NCI-H1092 treated with DMSO at 0.1 percent for 48 hours (cell line): ENCODE data around the gene PCCB.
"Not testable (repeated sequence)": the region's sequence is repeated elsewhere in the genome, so short reads cannot be mapped to it uniquely, and the experiment has no call there.

Experiments used
- DNase-seq: peaks from one replicate; lab custom pipeline; 2025; lab: John Stamatoyannopoulos, UW

Gene PCCB

DNA sequence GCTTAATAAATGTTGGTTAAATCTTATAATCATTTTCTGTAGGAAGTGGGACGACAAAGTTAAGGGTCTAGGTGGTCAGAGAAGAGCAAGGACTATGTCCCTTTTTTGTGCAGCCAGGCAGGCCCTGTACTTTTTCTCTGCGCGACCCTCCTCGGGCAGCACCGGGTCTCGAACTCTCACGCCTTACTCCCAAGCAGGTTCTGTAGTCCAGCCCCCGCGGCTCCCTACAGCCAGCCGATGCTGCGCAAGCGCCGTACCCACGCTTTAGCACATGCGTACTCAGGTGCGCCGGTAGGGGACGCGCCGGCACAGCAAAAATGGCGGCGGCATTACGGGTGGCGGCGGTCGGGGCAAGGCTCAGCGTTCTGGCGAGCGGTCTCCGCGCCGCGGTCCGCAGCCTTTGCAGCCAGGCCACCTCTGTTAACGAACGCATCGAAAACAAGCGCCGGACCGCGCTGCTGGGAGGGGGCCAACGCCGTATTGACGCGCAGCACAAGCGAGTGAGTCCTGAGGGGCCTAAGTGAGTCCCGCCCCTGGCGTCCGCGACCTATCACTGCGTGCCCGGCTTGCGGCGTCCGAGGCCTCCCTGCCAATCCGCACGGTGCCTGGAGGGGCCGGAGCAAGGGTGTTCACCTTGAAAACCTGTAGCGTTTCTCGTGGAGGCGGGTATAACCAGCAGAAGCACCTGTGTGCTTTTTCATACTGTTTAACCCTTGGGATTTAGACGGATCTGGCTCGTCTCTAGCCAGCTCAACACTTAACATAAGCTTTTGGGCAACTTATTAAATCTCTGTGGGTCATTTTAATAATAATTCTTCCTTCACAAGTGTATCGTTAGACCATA, at the start of gene PCCB:
Gene PCCB, plus strand, starts transcription at position 282 of the 844 bp plus-strand sequence. Its CDS starts 36 bp downstream, at position 318.
- peak; percentile 94 for DNase-seq

DNA sequence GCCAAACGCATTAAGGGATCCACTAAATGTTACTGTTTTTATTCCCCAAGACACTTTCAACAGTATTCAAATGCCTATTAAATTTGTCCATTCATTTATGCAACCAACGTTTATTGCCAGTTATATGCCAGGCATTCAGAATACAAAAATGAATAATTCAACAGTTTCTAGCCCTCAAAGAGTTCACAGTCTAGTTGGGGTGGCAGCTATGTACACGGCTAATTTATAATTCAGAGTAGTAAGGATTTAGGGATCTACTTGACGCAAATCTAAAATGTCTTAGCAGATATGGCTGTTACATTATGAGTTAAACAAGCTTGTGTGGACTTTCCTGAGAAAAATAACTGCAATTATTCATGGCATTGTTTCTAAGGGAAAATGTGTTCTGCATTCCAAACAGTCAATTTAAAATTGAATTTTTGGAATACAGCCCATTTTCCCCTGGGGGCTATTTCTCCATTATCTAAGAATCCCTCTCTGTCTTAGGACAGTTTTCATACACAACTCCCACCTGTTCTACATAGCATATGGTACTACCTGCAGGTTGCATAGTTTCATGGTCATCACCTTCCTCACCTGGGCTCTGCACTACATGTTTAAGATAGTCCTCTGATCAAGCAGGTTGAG, 42.5 kb upstream of the PCCB start:
- no peak for DNase-seq

DNA sequence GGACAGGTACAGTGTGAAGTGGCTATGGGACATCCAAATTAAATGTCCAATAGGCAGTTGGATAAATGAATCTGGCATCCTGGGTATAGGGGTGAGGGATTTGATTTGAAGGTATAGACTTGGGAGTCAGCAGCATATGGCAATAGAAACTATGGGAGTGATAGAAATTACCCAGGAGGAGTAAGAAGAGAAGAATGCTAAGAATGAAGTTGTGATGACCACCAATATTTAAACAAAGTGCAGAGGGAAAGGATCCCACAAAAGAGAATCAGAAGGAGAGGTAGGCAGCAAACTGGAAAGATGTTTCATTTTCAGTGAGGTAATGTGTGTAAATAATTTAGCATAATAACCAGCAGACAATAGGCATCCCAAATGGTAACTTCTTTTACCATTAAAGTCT, 40.2 kb upstream of the PCCB start:
- DNase-seq, result no peak

DNA sequence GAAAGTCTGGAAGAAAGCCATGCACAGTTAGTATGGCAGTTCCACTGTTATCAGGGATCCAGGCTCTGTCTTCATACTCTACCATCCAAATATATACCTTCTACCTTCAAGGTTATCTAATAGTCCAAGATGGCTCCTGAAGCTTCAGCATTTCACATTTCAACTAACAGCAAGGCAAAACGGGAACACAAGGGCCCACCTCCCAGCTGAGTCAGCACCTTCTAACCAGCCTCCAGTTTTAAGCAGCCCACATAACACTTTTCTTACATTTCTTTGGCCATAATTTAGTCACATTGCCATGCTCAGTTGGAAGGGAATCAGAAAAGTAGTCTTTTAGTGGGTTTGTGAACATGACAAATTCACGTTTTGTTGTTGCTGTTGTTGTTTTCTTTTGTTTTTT, 38.6 kb upstream of the PCCB start:
- no peak for DNase-seq

DNA sequence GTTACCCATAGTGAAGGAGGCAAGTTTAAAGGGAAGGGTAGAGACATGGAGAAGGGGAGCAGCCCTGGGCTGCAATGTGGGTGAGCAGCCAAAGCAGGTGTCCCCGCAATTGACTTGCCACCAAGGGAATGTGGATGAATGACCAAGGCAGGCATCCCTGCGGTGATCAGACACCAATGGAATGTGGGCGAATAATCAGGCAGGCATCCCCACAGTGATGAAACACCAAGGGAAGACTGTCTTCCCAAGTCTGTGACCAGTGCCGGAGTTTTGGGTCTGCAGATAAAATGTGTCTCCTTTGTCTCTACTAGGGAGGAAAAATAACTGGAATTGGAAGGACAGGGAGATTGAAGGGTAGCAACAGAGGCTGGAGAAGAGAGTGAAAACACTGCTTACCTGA, 27.4 kb upstream of the PCCB start:
- not testable (repeated sequence) for DNase-seq

DNA sequence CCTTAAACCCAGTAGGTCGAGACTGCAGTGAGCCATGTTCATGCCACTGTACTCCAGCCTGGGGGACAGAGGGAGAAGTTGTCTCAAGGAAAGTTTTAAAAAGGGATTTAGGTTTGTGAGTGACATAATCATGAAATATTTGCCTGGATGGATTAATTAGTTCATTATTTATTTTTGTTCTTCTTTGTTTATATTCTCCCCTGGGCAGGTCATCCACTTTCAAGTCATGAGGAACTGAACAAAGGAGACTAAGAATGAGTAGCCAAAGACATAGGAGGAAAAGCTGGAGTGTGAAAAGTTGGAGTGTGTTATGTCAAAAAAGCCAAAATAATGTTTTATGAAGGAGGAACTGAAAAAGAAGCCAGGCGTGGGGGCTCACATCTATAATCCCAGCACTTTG, 17.7 kb upstream of the PCCB start:
- DNase-seq, result no peak

DNA sequence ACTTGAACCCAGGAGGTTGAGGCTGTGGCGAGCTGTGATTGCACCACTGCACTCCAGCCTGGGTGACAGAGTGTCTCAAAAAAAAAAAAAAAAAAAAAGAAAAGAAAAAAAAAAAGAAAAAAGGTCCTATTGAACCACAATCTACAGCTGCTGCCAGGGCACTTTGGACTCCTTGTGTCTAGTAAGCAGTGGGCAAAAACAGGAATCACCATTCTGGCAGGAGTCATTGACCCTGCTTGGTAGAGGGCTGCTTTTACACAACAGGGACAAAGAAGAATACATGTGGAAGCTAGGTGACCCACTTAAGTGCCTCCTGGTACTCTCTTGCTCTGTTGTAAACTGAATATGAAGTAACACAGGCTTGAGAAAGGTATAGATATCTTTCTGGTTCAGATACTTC, 14.6 kb upstream of the PCCB start:
- DNase-seq, result no peak

DNA sequence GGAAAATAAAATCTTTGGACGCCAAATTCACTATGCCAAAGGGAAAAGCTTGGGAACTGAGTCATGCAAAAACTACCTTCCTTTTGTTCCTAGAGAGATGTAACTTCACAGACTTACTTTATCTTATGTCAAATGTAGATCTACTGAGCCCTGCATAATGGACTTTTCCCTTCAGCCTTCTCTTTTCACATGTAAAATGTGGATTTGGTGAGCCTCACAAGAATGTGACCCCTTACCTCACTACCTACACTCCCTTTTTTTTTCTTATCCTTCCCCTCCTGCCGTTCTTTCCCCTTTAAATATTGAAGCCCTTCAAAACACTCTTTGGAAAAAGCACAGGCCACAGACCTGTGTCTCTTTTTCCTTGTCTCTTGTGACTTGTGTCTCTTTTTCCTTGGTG, 14.0 kb upstream of the PCCB start:
- DNase-seq, result no peak

DNA sequence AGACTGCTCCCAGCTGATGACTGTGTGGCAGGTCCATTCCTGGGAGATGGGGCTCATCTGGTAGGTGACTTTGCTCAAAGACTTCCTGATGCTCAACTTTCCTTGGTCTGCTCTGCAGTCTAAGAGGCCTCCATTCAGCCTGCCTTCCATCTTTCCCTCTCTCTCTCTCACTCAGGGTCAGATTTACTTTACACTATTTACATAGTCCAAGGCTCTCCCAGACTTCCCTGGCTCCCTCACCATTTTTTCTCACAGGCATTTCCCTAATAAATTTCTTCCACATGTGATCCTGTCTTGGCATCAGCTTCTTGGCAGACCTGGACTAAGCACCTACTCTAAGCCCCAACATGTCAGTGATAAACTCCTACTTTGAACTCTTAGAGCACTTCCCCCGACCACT, 13.0 kb upstream of the PCCB start:
- no peak for DNase-seq

DNA sequence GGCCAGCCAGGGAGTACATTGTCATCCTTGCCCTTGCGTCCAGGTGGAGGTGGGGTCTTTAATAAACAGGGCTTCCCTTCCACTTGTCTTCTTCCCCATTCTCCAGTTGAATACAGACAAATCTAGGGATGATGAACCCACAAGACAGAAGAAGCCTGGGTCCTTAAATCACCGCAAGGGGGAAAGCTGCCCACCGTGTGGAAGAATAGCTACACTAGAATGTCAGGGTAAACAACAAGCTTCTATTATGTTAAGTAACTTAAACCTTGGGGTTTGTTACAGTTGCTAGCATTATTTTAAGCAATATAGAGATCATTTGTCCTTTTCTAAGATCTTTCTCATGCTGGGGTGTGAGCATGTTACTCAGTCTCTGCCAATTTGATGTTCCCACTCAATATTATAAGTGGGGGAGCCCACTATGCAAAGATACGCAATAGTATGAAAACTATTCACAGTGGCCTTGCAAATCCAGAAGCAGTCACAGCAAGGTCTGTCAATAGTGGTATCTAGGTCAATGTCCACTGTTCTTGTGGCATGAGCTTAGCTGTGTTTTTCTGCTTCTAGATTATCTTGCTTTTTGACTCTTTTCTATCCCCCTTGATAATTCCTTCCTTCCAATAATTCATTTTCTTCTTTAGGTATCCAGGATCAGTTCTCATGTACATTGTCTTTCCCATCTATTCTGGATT, 12.0 kb upstream of the PCCB start:
- no peak for DNase-seq

DNA sequence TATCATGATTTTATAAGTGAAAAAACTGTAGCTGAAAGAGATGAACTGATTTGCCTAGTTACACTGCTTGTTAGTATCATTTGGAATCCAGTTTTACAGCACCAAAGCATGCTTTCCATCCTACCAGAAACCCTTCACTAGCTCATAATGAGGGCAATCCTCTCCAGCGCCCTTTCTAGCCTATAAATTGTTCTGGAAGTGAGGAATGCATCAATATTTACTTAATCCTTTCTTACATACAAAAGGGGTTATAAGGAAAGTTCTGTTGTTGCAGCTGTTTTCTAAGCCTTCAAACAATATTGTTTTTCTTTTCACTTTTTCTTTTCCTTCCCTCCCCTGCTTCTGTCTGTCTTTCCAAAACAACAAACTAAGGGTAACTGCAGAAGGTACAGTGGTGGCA, 11.0 kb upstream of the PCCB start:
- no peak for DNase-seq

DNA sequence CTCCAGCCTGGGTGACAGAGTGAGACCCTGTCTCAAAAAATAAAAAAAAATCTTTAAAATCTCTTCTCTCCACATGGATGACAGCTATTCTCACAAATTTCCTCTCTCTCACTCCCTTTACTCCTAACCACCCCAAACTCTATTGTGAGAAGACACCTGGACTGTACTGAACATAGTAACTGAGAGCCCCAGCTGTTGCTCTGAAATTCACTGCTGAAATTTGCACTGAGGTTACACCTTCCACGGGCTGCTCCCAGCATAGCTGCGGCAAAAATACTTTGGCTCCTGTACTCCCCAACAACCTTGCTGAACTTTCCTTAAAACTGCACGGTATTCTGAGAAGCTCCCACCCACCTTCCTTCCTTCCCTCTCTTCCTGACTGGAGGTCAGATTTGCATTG, 4.4 kb upstream of the PCCB start:
- DNase-seq, result no peak

DNA sequence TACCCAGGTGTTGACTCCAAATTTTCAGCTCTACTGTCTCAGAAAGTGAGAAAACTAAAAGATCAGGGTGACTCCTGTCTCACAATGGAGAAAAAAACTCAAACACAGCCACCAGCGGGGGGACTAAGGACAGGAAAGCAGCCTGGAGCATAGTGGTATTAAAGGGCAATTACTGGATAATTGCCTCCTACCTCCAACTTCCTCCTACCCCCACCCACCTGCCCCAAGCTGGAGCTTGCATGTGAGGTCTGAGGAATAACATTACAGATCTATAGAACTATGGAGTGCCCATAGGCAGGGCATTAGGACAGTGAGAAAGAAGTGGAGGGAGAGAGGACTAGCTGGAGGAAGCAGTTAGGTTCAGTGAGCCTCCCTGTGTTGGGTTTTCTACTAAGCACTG, 2.7 kb upstream of the PCCB start:
- DNase-seq, result no peak

DNA sequence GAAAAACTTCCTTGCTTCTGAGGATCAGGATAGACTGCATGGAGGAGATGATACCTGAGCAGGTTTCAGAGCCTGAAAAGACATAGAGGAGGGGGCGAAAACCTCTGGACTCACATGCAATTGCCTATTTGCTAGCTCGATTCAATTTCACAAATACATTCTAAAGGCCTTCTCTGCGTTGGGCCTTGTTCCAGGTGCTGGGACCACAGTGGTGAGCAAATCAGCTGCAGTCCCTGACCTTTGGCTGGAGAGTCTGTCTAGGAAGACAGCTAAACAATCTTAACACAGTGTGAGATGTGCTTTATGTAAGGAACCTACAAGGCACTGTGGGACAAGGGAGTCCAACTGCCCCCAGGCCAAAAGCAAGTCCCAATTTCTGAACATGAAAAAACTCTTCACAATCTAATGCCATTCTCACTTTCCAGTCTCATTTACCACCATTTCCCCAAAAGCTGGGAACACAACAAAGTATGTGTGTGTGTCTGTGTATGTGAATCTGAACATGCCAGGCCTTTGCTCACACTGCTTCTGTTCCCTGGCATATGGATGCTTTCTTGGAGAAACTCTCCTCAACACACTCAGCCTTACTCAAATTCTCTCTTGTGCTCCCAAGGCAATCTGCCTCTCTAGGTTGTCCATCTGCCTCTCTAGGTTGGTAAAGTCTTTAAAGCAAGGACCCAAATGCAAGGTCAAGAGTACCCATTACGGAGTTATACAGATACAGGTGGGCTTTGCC, 2.1 kb upstream of the PCCB start:
- no peak for DNase-seq

DNA sequence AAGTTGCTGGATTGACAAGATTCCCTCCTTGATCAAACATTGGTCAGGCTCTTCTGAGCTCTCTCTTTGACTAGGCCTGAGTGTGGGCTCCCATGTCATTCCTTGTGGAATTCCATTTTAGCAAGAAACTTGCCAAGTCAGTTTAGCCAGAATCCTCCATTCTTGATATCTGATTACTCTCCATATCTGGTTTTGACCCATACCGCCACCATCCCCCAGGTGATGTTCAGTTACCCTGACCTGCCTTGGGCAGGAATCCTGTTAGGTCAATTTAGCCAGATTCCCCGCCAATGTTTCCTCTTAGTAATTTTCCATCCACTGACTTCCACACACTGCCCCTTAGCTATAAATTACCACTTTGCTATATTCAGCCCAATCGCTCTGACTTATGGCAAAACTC, 1.0 kb upstream of the PCCB start:
- no peak for DNase-seq

DNA sequence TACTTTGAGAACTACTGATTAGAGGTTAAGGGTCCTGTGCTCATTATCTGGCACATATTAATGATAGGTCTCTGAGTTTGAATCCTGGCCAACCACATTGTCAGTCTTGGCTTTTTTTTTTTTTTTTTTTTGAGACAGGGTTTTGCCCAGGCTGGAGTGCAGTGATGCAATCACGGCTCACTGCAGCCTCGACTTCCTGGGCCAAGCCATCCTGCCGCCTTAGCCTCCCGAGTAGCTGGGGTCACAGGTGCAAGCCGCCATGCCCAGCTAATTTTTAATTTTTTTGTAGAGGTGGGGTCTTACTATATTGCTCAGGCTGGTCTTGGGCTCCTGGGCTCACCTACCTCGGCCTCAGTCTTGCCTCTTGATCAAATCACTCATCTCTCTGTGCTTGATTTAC, 547 bp upstream of the PCCB start:
- no peak for DNase-seq

DNA sequence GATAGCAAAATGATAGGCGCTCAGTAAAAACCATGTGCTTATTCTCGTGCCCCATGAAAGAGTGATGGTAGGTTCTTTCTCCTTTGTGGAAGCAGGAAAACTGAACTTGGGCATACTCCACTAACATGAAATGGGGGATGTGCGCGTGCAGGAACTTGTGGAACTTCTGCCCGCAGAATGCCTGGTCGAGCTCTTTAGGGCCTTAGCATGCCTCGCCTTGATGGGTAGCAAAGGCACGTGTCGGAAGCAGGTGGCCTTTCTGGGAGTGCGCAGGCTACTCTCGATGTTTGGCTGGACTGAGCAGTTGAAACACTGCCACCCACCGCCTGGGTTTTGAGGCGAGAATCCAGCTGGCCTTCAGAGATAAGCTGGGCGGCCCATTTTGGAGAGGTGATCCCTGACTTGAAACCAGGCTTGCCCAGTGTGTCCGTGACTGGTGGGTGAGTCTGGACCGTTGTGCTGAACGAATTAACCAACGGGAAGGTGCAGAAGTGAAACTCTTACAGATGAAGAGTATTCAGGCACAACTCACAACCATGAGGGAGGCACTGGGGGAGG, 842 bp downstream of the PCCB start:
- DNase-seq, result peak; percentile 73

DNA sequence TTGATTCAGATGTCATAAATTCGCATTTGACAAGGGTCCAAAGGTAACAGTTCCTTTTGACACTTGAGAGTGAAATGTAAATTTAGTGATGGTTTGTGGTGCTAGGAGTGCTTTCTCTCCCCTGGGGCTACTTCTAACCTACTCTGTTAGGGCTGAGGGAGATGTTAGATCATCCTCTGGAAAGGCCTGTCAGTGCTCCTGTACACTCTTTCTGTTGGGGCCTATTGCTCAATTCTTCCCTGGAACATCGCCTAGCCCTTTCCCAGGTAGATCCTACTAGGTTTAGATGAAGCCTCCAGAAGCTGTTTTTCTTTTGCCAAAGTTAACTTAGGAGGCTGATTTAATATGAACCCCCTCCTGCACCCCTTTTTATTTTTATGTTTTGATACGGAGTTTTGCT, 1.4 kb downstream of the PCCB start:
- DNase-seq, result peak; percentile 30

DNA sequence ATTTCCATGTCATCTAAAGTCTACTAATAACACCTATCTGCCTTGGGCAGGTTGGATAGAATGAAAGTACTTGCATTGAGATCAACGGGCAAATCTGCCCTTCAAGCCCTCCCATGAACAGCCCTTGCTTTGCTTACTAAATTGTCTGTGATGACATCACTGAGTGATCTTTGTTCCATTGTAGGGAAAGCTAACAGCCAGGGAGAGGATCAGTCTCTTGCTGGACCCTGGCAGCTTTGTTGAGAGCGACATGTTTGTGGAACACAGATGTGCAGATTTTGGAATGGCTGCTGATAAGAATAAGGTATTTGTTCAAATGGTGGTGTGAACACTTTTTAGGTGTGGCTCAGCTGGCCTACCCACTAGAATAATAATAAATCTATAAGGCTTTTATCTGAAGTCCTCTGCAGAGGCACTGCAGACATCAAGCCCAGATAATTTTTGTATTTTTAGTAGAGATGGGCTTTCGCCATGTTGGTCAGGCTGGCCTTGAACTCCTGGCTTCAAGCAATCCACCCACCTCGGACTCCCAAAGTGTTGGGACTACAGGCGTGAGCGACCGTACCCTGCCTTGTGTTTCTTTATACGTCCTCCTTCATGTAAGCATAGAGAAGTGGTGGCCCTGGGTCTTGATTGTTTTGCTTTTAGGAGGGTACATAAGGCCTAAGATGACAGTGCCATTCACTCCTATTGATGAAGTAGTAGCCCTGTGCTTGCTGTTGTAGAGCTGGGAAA, 5.7 kb downstream of the PCCB start:
- DNase-seq, result no peak

DNA sequence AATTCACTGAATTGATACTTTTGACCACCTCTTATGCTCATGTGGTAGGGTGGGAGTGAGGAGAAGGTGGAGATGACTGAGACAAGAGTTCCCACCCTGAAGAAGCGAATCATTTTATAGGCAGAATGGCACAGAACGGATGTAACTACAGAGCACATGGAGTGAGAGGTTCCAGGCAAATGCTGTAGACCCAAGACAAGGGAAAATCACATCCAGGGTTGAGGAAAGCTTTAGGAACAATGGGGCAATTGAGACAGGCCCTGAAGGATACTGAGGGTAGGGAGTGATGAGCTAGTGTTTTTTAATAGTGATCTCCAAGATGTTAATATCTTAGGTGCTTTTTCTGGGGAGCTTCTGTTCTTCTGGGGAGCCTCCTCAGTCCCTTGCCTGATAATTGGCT, 8.1 kb downstream of the PCCB start:
- DNase-seq, result no peak

DNA sequence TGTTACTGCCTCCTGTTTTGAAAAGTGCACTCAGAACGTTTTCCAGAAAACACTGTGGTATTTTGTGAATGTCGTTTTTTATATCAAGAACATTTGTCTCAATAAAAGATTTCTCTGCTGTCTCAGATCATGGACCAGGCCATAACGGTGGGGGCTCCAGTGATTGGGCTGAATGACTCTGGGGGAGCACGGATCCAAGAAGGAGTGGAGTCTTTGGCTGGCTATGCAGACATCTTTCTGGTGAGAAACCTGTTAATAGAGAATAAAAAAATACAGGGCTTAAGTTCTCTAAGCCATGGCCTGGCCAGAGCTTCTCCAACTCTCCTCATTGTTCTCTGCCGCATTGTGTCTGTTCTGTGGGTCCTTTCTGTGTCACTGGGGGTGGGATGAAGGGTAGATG, 11.7 kb downstream of the PCCB start:
- DNase-seq, result no peak

DNA sequence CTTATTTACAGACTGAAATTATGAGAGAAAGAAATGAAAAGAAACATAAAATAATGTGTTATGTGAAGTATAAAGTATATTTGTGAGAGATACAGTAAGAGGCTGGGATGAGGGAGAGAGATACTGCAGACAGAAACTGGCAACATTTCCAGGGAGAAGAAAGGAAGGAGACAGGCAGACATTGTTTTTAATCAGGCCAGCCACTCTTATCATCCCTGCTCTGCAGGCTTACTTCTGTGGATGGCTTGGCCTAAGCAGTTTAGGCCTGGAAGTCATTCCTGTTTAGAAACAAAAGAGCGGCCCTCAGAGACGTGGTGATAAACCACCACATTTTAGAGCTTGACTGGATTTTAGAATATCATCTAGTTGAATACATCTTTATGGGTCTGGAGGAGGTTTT, 12.4 kb downstream of the PCCB start:
- no peak for DNase-seq
